ENCODE results near the gene HAUS3.

Gene HAUS3

DNA sequence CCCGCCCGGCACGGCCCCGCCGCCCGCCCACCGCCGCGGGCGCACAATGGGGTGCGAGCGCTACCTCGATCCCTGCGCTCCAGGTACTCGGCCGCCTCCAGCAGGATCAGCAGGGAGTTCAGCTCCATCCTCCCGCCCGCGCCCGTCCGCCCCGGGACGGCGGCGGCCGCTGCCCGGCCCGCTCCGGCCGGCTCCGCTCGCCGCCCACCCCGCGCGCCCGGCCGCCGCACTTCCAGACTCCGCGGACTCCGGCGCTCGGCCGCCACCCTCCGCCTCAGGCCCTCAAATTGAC, 19.9 kb upstream of the HAUS3 start, which contains the start of gene MXD4:
TSS of gene MXD4 (minus strand) at position 257 of the 292 bp plus-strand sequence. CDS start at position 128, 129 bp downstream.
- Histone ChIP-seq H3K4me1 (ENCODE audit: insufficient read depth, insufficient read length) (peaks cover 29% of the 10 kb centered on the region), H3K9ac (ENCODE audit: insufficient read length, low read depth) (peak within 1 kb of the TSS; percentile 86), H3K36me3 (ENCODE audit: insufficient read depth, insufficient read length, low read length) (peaks cover 22% of the 10 kb centered on the region), H3K9me3 (ENCODE audit: insufficient read depth, low read length) (no peaks in the 10 kb centered on the region), H3K4me3 (ENCODE audit: insufficient read length, low read depth) (peak within 1 kb of the TSS; percentile 68), H3K27me3 (ENCODE audit: insufficient read depth, insufficient read length) (peaks cover 19% of the 10 kb centered on the region)
- TF ChIP-seq SUZ12 (IDR thresholded peaks at IDR 0.05; ENCODE audit: extremely low read depth, insufficient read depth, insufficient read length) (no peak), ZNF274 (IDR thresholded peaks at IDR 0.05; ENCODE audit: low read depth, low read length) (no peak), YY1 (IDR thresholded peaks at IDR 0.05; ENCODE audit: insufficient read depth, insufficient read length) (no peak)
- DNase-seq (ENCODE audit: low read depth, low spot score) = no peak

- H3K9ac ChIP-seq (ENCODE audit: insufficient read length, low read depth) = peak overlapping the region; percentile 80
These were observed 19.4 kb upstream of the HAUS3 start for GRCh38 chr4:2261110-2261852.

GRCh38 chr4:2260344-2261109, 18.6 kb upstream of the HAUS3 start:
- H3K4me3 ChIP-seq (ENCODE audit: insufficient read length, low read depth) = peak overlapping the region; percentile 65
- peaks cover 22% of the 10 kb centered on the region for H3K36me3 ChIP-seq (ENCODE audit: insufficient read depth, insufficient read length, low read length)
- H3K9ac ChIP-seq (ENCODE audit: insufficient read length, low read depth) = peak overlapping the region; percentile 74
- H3K27me3 ChIP-seq (ENCODE audit: insufficient read depth, insufficient read length) = peaks cover 19% of the 10 kb centered on the region
- H3K4me1 ChIP-seq (ENCODE audit: insufficient read depth, insufficient read length) = peaks cover 29% of the 10 kb centered on the region
- no peaks in the 10 kb centered on the region for H3K9me3 ChIP-seq (ENCODE audit: insufficient read depth, low read length)
- no peak for DNase-seq (ENCODE audit: low read depth, low spot score)
- TF ChIP-seq ZNF274 (IDR thresholded peaks at IDR 0.05; ENCODE audit: low read depth, low read length) (no peak), SUZ12 (IDR thresholded peaks at IDR 0.05; ENCODE audit: extremely low read depth, insufficient read depth, insufficient read length) (no peak), YY1 (IDR thresholded peaks at IDR 0.05; ENCODE audit: insufficient read depth, insufficient read length) (no peak)

More at GRCh38 chr4:2261110-2261852, 19.4 kb upstream of the HAUS3 start:
- TF ChIP-seq ZNF274 (IDR thresholded peaks at IDR 0.05; ENCODE audit: low read depth, low read length) = no peak
- no peak for TF ChIP-seq SUZ12 (IDR thresholded peaks at IDR 0.05; ENCODE audit: extremely low read depth, insufficient read depth, insufficient read length)
- no peak for TF ChIP-seq YY1 (IDR thresholded peaks at IDR 0.05; ENCODE audit: insufficient read depth, insufficient read length)
- peaks cover 19% of the 10 kb centered on the region for H3K27me3 ChIP-seq (ENCODE audit: insufficient read depth, insufficient read length)
- peaks cover 29% of the 10 kb centered on the region for H3K4me1 ChIP-seq (ENCODE audit: insufficient read depth, insufficient read length)
- no peak for DNase-seq (ENCODE audit: low read depth, low spot score)
- peaks cover 22% of the 10 kb centered on the region for H3K36me3 ChIP-seq (ENCODE audit: insufficient read depth, insufficient read length, low read length)
- H3K4me3 ChIP-seq (ENCODE audit: insufficient read length, low read depth) = peak overlapping the region; percentile 65
- no peaks in the 10 kb centered on the region for H3K9me3 ChIP-seq (ENCODE audit: insufficient read depth, low read length)

- DNase-seq (ENCODE audit: low read depth, low spot score) = no peak
- H3K36me3 ChIP-seq (ENCODE audit: insufficient read depth, insufficient read length, low read length) = peaks cover 26% of the 10 kb centered on the region
- H3K4me1 ChIP-seq (ENCODE audit: insufficient read depth, insufficient read length) = peaks cover 29% of the 10 kb centered on the region
- H3K27me3 ChIP-seq (ENCODE audit: insufficient read depth, insufficient read length) = peaks cover 12% of the 10 kb centered on the region
- H3K4me3 ChIP-seq (ENCODE audit: insufficient read length, low read depth) = no peak overlapping the region
- TF ChIP-seq SUZ12 (IDR thresholded peaks at IDR 0.05; ENCODE audit: extremely low read depth, insufficient read depth, insufficient read length) (no peak), ZNF274 (IDR thresholded peaks at IDR 0.05; ENCODE audit: low read depth, low read length) (no peak), YY1 (IDR thresholded peaks at IDR 0.05; ENCODE audit: insufficient read depth, insufficient read length) (no peak)
- peak overlapping the region; percentile 16 for H3K9ac ChIP-seq (ENCODE audit: insufficient read length, low read depth)
- H3K9me3 ChIP-seq (ENCODE audit: insufficient read depth, low read length) = no peaks in the 10 kb centered on the region
These were observed 17.8 kb upstream of the HAUS3 start for GRCh38 chr4:2259541-2260343.

DNA sequence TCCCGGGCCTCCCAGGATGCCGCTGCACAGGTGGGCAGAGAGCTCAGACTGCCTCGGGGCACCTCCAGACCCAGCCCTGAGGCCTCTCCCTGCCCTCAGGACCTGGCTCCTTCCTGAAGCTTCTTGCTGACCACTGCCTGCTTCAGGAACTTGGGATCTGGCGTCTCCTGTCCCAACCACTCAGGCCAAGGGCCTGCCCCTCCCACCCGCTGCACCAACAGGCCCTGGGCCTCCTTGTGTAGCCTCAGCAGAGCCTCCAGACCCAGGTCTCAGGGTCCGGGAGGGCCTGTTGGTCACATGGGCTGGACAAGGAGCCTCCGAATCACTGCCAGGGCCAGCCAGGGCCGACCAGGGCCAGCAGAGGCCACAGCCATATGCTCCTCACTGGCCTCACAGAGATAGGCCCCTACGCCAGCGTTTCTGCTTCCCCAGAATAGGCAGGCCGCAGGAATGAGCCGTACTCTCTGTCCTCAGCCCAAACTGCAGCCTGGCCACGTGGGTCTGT, 17.2 kb upstream of the HAUS3 start:
- peaks cover 22% of the 10 kb centered on the region for H3K4me1 ChIP-seq (ENCODE audit: insufficient read depth, insufficient read length)
- TF ChIP-seq ZNF274 (IDR thresholded peaks at IDR 0.05; ENCODE audit: low read depth, low read length) = no peak
- no peak for TF ChIP-seq YY1 (IDR thresholded peaks at IDR 0.05; ENCODE audit: insufficient read depth, insufficient read length)
- no peak for TF ChIP-seq SUZ12 (IDR thresholded peaks at IDR 0.05; ENCODE audit: extremely low read depth, insufficient read depth, insufficient read length)
- H3K4me3 ChIP-seq (ENCODE audit: insufficient read length, low read depth) = no peak overlapping the region
- no peak for DNase-seq (ENCODE audit: low read depth, low spot score)
- H3K36me3 ChIP-seq (ENCODE audit: insufficient read depth, insufficient read length, low read length) = peaks cover 29% of the 10 kb centered on the region
- H3K9me3 ChIP-seq (ENCODE audit: insufficient read depth, low read length) = no peaks in the 10 kb centered on the region
- H3K9ac ChIP-seq (ENCODE audit: insufficient read length, low read depth) = peak overlapping the region; percentile 26
- H3K27me3 ChIP-seq (ENCODE audit: insufficient read depth, insufficient read length) = peaks cover 7% of the 10 kb centered on the region

DNA sequence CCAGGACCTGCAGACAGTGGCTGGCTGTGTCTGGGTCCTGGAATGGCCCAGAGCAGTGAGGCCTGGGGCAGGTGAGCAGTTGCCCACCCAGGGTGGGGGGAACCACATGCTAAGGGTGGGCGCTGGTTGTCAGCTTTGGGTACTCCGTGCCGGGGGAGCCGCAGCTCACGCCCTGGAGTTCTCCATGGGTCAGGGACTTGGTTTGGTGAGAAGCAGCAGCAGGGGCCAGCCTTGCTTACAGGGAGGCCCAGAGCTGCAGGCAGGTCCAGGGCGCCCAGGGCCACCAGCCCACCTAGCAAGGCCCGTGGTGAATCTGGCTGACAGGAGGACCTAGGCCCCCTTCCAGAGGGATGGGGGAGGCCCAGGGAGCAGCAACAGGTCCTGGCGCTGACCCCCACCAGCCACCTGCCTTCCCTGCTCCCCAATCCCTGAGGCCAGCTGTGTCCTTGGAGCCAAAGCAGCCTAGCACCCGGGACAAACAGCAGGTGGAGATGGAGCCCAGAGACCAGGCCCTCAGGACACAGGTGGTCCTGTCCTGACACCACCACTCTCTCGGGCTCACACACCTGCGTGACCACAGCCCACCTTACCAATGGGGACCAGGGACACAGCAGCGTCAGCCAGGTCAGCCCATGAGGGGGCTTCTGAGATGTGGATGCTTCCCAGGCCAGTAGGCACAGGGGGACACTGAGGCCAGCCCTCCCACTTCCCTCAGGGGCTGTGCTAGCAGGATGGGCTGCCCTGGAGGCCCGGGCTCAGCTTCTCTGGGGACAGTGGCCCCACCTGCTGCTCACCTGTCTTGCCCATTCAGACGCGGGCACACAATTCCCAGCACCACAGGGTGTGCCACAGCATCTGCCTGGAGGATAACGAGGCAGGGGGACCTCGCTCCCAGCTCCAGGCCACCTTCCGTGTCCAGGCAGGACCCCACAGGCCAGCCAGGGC, 16.4 kb upstream of the HAUS3 start:
- H3K4me3 ChIP-seq (ENCODE audit: insufficient read length, low read depth) = no peak overlapping the region
- peaks cover 35% of the 10 kb centered on the region for H3K36me3 ChIP-seq (ENCODE audit: insufficient read depth, insufficient read length, low read length)

More for the DNA sequence above, 16.4 kb upstream of the HAUS3 start:
- TF ChIP-seq YY1 (IDR thresholded peaks at IDR 0.05; ENCODE audit: insufficient read depth, insufficient read length) (no peak), ZNF274 (IDR thresholded peaks at IDR 0.05; ENCODE audit: low read depth, low read length) (no peak), SUZ12 (IDR thresholded peaks at IDR 0.05; ENCODE audit: extremely low read depth, insufficient read depth, insufficient read length) (no peak)
- Histone ChIP-seq H3K27me3 (ENCODE audit: insufficient read depth, insufficient read length) (peaks cover 4% of the 10 kb centered on the region), H3K9ac (ENCODE audit: insufficient read length, low read depth) (peak overlapping the region; percentile 26), H3K4me1 (ENCODE audit: insufficient read depth, insufficient read length) (peaks cover 16% of the 10 kb centered on the region), H3K9me3 (ENCODE audit: insufficient read depth, low read length) (no peaks in the 10 kb centered on the region)
- no peak for DNase-seq (ENCODE audit: low read depth, low spot score)

Data from NT2/D1 (cell line).